ENCODE measurements around the gene BCAS3.
"Not testable (repeated sequence)": the region's sequence is repeated elsewhere in the genome, so short reads cannot be mapped to it uniquely, and the experiment has no call there.

The BCAS3 gene

GRCh38 chr17:61140081-61140786, 462.6 kb downstream of the BCAS3 start:
- H3K27ac ChIP-seq = no peak overlapping the region
- TF ChIP-seq, protein P1, sequence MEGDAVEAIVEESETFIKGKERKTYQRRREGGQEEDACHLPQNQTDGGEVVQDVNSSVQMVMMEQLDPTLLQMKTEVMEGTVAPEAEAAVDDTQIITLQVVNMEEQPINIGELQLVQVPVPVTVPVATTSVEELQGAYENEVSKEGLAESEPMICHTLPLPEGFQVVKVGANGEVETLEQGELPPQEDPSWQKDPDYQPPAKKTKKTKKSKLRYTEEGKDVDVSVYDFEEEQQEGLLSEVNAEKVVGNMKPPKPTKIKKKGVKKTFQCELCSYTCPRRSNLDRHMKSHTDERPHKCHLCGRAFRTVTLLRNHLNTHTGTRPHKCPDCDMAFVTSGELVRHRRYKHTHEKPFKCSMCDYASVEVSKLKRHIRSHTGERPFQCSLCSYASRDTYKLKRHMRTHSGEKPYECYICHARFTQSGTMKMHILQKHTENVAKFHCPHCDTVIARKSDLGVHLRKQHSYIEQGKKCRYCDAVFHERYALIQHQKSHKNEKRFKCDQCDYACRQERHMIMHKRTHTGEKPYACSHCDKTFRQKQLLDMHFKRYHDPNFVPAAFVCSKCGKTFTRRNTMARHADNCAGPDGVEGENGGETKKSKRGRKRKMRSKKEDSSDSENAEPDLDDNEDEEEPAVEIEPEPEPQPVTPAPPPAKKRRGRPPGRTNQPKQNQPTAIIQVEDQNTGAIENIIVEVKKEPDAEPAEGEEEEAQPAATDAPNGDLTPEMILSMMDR (IDR thresholded peaks at IDR 0.05) = no peak
- no peak overlapping the region for H3K4me3 ChIP-seq
- no peak for DNase-seq (ENCODE audit: low spot score)

DNA sequence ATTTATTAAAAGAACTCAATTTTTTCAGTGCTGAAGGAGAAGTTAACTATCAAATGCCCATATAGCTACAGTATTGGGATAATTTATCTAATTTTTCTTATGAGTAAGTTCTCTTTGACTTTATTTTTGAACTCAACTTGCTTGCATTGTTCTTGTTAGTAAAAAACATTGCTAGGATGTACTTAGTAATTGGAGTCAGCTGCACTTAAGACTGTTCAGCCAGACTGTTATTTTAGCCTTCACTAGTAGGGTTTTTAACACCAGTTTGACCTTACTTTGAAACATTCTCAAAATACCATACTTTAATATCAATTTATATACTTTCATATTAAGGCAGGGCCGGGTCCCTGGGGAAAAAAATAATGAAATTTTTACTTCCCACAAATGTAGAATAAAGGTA, 465.4 kb downstream of the BCAS3 start:
- no peak for DNase-seq (ENCODE audit: low spot score)

DNA sequence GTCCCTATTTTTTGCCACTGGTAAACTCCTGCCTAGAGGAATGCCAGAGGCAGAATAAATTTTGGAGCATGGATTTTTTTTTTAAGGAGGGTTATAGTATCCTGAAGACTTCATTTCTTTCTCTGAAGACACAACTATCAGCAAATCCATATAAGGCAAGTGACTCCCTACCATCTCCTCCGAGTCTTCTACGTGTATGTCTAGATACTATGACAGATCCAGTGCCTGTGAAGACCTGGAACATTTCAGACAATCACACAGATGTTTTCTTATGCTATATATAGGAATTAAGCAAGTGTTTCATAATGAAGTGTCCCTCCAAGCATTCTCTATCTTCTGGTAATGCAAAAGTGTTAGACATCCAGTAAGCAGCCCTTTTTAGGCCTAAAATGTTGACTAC, 466.5 kb downstream of the BCAS3 start:
- peak overlapping the region in 1 of 2 donors; percentile 15 for H3K27ac ChIP-seq
- TF ChIP-seq, protein P1 (IDR thresholded peaks at IDR 0.05) = no peak
- no peak for DNase-seq (ENCODE audit: low spot score)
- no peak overlapping the region for H3K4me3 ChIP-seq

More for the DNA sequence above, 465.4 kb downstream of the BCAS3 start:
- TF ChIP-seq, protein P1 (IDR thresholded peaks at IDR 0.05) = no peak
- Histone ChIP-seq H3K27ac (no peak overlapping the region), H3K4me3 (no peak overlapping the region)

GRCh38 chr17:61144617-61145564, 467.2 kb downstream of the BCAS3 start:
- Histone ChIP-seq H3K4me3 (no peak overlapping the region), H3K27ac (peak overlapping the region; percentile 15 to 19)
- DNase-seq (ENCODE audit: low spot score) = no peak
- TF ChIP-seq, protein P1 (IDR thresholded peaks at IDR 0.05) = no peak

DNA sequence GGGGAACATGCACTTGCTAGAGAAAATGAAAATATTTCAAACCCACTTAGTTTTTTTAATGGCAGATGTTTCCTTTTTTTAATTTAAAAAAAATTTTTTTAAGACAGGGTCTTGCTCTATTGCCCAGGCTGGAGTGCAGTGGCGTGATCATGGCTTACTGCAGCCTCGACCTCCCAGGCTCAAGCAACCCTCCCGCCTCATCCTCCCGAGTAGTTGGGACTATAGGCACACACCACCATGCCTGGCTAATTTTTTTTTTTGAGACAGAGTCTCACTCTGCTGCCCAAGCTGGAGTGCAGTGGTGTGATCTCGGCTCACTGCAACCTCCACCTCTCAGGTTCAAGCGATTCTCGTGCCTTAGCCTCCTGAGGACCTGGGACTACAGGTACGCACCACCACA, 469.2 kb downstream of the BCAS3 start:
- not testable (repeated sequence) for H3K27ac ChIP-seq; H3K4me3 ChIP-seq; DNase-seq (ENCODE audit: low spot score)

- no peak for DNase-seq (ENCODE audit: low spot score)
- Histone ChIP-seq H3K27ac (no peak overlapping the region), H3K4me3 (no peak overlapping the region)
- TF ChIP-seq, protein P1 (IDR thresholded peaks at IDR 0.05) = no peak
Measured at GRCh38 chr17:61149106-61149825, 471.6 kb downstream of the BCAS3 start.

DNA sequence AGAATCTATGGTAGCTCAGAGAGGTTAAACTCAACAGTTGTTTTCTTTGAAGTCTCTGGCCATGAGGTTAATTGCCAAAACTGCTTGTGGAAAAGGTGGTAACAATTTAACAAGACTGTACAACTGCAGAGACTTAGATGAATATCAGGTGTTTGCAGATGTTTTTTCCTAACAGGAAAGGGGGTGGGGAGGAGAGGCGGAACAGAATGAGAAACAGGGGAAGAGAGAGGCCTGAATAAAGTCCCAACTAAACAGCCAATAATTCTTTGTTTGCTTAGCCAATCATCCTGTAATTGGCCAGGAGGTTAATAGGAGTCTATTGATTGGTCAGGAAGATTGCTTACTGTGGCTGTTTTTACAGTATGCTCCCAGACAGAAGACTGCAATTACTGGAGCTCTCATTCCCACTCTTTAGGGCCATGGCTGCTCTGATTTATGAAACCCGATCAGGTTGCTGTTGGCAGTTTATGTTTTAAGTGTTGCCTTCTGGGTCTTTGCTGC, 472.3 kb downstream of the BCAS3 start:
- TF ChIP-seq, protein P1 (IDR thresholded peaks at IDR 0.05) = no peak
- Histone ChIP-seq H3K4me3 (no peak overlapping the region), H3K27ac (no peak overlapping the region)
- DNase-seq (ENCODE audit: low spot score) = no peak
